Hematopoietic multipotent progenitor cell treated with erythropoietin and hydrocortisone succinate and interleukin-3 and kit ligand, for 17 days (in vitro differentiated cells): ENCODE results near the gene FSTL1.
A peak's percentile ranks its signal among the peaks of the same experiment; 100 is the strongest.
"Not testable (repeated sequence)": the region's sequence is repeated elsewhere in the genome, so short reads cannot be mapped to it uniquely, and the experiment has no call there.

Experiments
- DNase-seq: peaks from one replicate; pipeline ENCODE4 v3.0.0-alpha.2; 2015; ENCODE audit warnings: low spot score

Gene FSTL1

GRCh38 chr3:120418446-120418845, 32.3 kb downstream of the FSTL1 start:
- no peak for DNase-seq

GRCh38 chr3:120417272-120417911, 33.4 kb downstream of the FSTL1 start:
- peak; percentile 80 for DNase-seq

- DNase-seq, result no peak
These were observed 33.9 kb downstream of the FSTL1 start for GRCh38 chr3:120416868-120417267.

GRCh38 chr3:120415756-120416155, 35.0 kb downstream of the FSTL1 start:
- DNase-seq, result no peak

GRCh38 chr3:120410541-120410940, 40.3 kb downstream of the FSTL1 start:
- DNase-seq, result no peak

GRCh38 chr3:120410116-120410515, 40.7 kb downstream of the FSTL1 start:
- no peak for DNase-seq

GRCh38 chr3:120407508-120408287, 43.1 kb downstream of the FSTL1 start:
- DNase-seq, result no peak

- DNase-seq, result no peak
These were observed 45.9 kb downstream of the FSTL1 start for GRCh38 chr3:120404876-120405275.

- no peak for DNase-seq
These were observed 48.5 kb downstream of the FSTL1 start for GRCh38 chr3:120402257-120402656.

- no peak for DNase-seq
These were observed 51.4 kb downstream of the FSTL1 start for GRCh38 chr3:120399372-120399771.

- DNase-seq, result no peak
These were observed 54.3 kb downstream of the FSTL1 start for GRCh38 chr3:120396469-120396868.

GRCh38 chr3:120394347-120394746, 56.4 kb downstream of the FSTL1 start:
- DNase-seq, result no peak

GRCh38 chr3:120393761-120394160, 57.0 kb downstream of the FSTL1 start:
- DNase-seq, result no peak

GRCh38 chr3:120393243-120393642, 57.5 kb downstream of the FSTL1 start:
- DNase-seq, result no peak

GRCh38 chr3:120382941-120383447, 67.8 kb downstream of the FSTL1 start:
- no peak for DNase-seq

- no peak for DNase-seq
These were observed 69.3 kb downstream of the FSTL1 start for GRCh38 chr3:120381503-120381902.

GRCh38 chr3:120377948-120378347, 72.8 kb downstream of the FSTL1 start:
- DNase-seq, result not testable (repeated sequence)

- no peak for DNase-seq
These were observed 80.3 kb downstream of the FSTL1 start for GRCh38 chr3:120370463-120370862.

GRCh38 chr3:120369037-120369467, 81.7 kb downstream of the FSTL1 start:
- no peak for DNase-seq

GRCh38 chr3:120368172-120368571, 82.6 kb downstream of the FSTL1 start:
- DNase-seq, result no peak

- DNase-seq, result no peak
These were observed 86.0 kb downstream of the FSTL1 start for GRCh38 chr3:120364821-120365220.

GRCh38 chr3:120364101-120364500, 86.7 kb downstream of the FSTL1 start:
- DNase-seq, result no peak

- no peak for DNase-seq
These were observed 93.0 kb downstream of the FSTL1 start for GRCh38 chr3:120357807-120358206.
